ENCODE data around the gene SERPINA3. TPM values are rescaled to one million over a fixed set of nuclear protein-coding genes. Genes with fewer than 3 reads are reported as not detected.

SERPINA3 gene
- total and polyA plus RNA-seq, 2 of the 8 experiments (the other 6 are each of a cell fraction or from before 2014, with no cell fraction given): not detected

GRCh38 chr14:94591871-94592270 is 20.3 kb upstream of the SERPINA3 start:
- H4K5ac ChIP-seq (ENCODE audit: insufficient read length, low read depth, low read length): no peak overlapping the region
- H3K4me3 ChIP-seq (ENCODE audit: extremely low read depth in 1 of 4, insufficient read depth in 2 of 4, low read depth in 3 of 4, low read length in 4 of 4): no peak overlapping the region
- H3K14ac ChIP-seq (ENCODE audit: insufficient read length): no peak overlapping the region
- H2BK120ac ChIP-seq (replicated peaks; ENCODE audit: low read depth, low read length): no peak overlapping the region
- WGBS, 2 experiments (ENCODE audit: extremely low coverage in 1 of 2, insufficient coverage in 1 of 2, insufficient read length in 1 of 2, insufficient replicate concordance in 2 of 2, low coverage in 1 of 2, low lambda C conversion rate in 2 of 2, missing lambda C conversion rate in 1 of 2): 84% methylated on average over 8 of the region's 8 CpGs; no CpG with 5 or more reads in 1 of the 2 experiments
- H3K18ac ChIP-seq (ENCODE audit: extremely low read depth, low read length): no peak overlapping the region
- peaks cover 5% of the 10 kb centered on the region; the same call in 1 of the 2 replicates for H3K23me2 ChIP-seq (ENCODE audit: low read depth, low read length)
- ChIA-PET CTCF (ENCODE audit: partially characterized antibody) (no interaction called here), POLR2A (ENCODE audit: partially characterized antibody) (no interaction called here)
- no peaks in the 10 kb centered on the region; a peak in 1 of 7 replicates for H3K27me3 ChIP-seq (replicated peaks in 1 of 4; ENCODE audit: control insufficient read depth in 3 of 4, extremely low read depth in 1 of 4, insufficient read depth in 3 of 4, low read length in 3 of 4)
- no peak overlapping the region for H2BK20ac ChIP-seq (ENCODE audit: low read length)
- no peaks in the 10 kb centered on the region for H3K36me3 ChIP-seq (ENCODE audit: control insufficient read depth in 2 of 4, insufficient read depth in 4 of 4, low read length in 3 of 4)
- no peak overlapping the region for H4K91ac ChIP-seq (replicated peaks; ENCODE audit: insufficient read length, low read length)
- H2AK5ac ChIP-seq (ENCODE audit: low read depth, low read length): no peak overlapping the region
- FAIRE-seq (no peak), DNase-seq (ENCODE audit: low read depth in 1 of 2, low spot score in 2 of 2) (no peak)
- no peak overlapping the region for H3K9ac ChIP-seq (replicated peaks in 1 of 4; ENCODE audit: extremely low read depth in 1 of 4, low read depth in 3 of 4, low read length in 3 of 4)
- no peak overlapping the region for H3K27ac ChIP-seq (ENCODE audit: low read depth, low read length)
- H2AFZ ChIP-seq (ENCODE audit: low read length): no peak overlapping the region
- no peak overlapping the region for H3K56ac ChIP-seq (replicated peaks; ENCODE audit: insufficient read length, low read depth, low read length)
- no peak overlapping the region for H2BK12ac ChIP-seq (ENCODE audit: low read depth, low read length)
- H2BK5ac ChIP-seq (ENCODE audit: low read depth, low read length): no peak overlapping the region
- TF ChIP-seq SRF (IDR thresholded peaks at IDR 0.05; ENCODE audit: low read depth, low read length) (no peak), RFX5 (IDR thresholded peaks at IDR 0.05; ENCODE audit: borderline replicate concordance, low read depth, low read length) (no peak), EP300 (IDR thresholded peaks at IDR 0.05; ENCODE audit: borderline replicate concordance in 1 of 2, low read depth in 2 of 2, low read length in 2 of 2) (no peak), CBX8 (IDR thresholded peaks at IDR 0.05; ENCODE audit: borderline replicate concordance, low read depth, low read length) (no peak), ATF3 (IDR thresholded peaks at IDR 0.05; ENCODE audit: insufficient read depth, low read depth, low read length) (no peak), SP4 (IDR thresholded peaks at IDR 0.05; ENCODE audit: low read length) (no peak), JUND (IDR thresholded peaks at IDR 0.05; ENCODE audit: low read length) (no peak), KDM5A (IDR thresholded peaks at IDR 0.05; ENCODE audit: low read length) (no peak), GTF2F1 (IDR thresholded peaks at IDR 0.05; ENCODE audit: borderline replicate concordance, low read depth, low read length) (no peak)
- H3K9me3 ChIP-seq (ENCODE audit: insufficient read depth in 2 of 2, low read depth in 1 of 2, low read length in 1 of 2): no peaks in the 10 kb centered on the region
- H4K8ac ChIP-seq (ENCODE audit: extremely low read depth, insufficient read depth, low read length): no peak overlapping the region
- H3K23ac ChIP-seq (ENCODE audit: insufficient read length): no peak overlapping the region
- no peaks in the 10 kb centered on the region for H3K79me1 ChIP-seq (ENCODE audit: low read depth, low read length)
- H3K4me2 ChIP-seq (ENCODE audit: insufficient read depth in 1 of 2, low read depth in 2 of 2, low read length in 2 of 2): no peak overlapping the region
- no peak overlapping the region for H3K4ac ChIP-seq (replicated peaks; ENCODE audit: insufficient read length, low read depth, low read length)
- H2BK15ac ChIP-seq (ENCODE audit: low read length): no peak overlapping the region
- H3K79me2 ChIP-seq (ENCODE audit: control insufficient read depth in 1 of 2, insufficient read depth in 2 of 2, low read length in 2 of 2): no peaks in the 10 kb centered on the region
- H4K20me1 ChIP-seq (replicated peaks in 1 of 2; ENCODE audit: control insufficient read depth in 1 of 2, insufficient read depth in 2 of 2, low read length in 2 of 2): no peaks in the 10 kb centered on the region
- no peaks in the 10 kb centered on the region for H3K4me1 ChIP-seq (replicated peaks in 1 of 4; ENCODE audit: control insufficient read depth in 3 of 4, insufficient read depth in 4 of 4, low read length in 3 of 4)
